Activated CD8-positive, alpha-beta memory T cell treated with anti-CD3 and anti-CD28 coated beads, Interleukin-2, amount 50 U/mL, for 4 hours (primary cell): ENCODE results near the gene FBXL17.

Experiments used
- DNase-seq: peaks from one replicate; pipeline ENCODE4 v3.0.0-alpha.2; 2020

The FBXL17 gene

GRCh38 chr5:107887166-107887943 is 494.5 kb downstream of the FBXL17 start:
- no peak for DNase-seq

GRCh38 chr5:107885601-107886000 is 496.3 kb downstream of the FBXL17 start:
- DNase-seq, result no peak

GRCh38 chr5:107884871-107885270 is 497.0 kb downstream of the FBXL17 start:
- DNase-seq, result no peak

GRCh38 chr5:107878661-107879060 is 503.2 kb downstream of the FBXL17 start:
- DNase-seq, result no peak

GRCh38 chr5:107876906-107877305 is 505.0 kb downstream of the FBXL17 start:
- no peak for DNase-seq

- no peak for DNase-seq
These were observed 505.6 kb downstream of the FBXL17 start for GRCh38 chr5:107876261-107876660.

GRCh38 chr5:107875833-107876232 is 506.1 kb downstream of the FBXL17 start:
- no peak for DNase-seq

GRCh38 chr5:107874795-107875194 is 507.1 kb downstream of the FBXL17 start:
- DNase-seq, result no peak

- DNase-seq, result no peak
These were observed 508.0 kb downstream of the FBXL17 start for GRCh38 chr5:107873877-107874276.

GRCh38 chr5:107871023-107871422 is 510.9 kb downstream of the FBXL17 start:
- DNase-seq, result no peak

GRCh38 chr5:107869438-107870115 is 512.3 kb downstream of the FBXL17 start:
- no peak for DNase-seq

- DNase-seq, result no peak
These were observed 513.1 kb downstream of the FBXL17 start for GRCh38 chr5:107868650-107869409.

- DNase-seq, result no peak
These were observed 514.6 kb downstream of the FBXL17 start for GRCh38 chr5:107867266-107867665.

- DNase-seq, result no peak
These were observed 517.1 kb downstream of the FBXL17 start for GRCh38 chr5:107864793-107865192.

- no peak for DNase-seq
These were observed 518.8 kb downstream of the FBXL17 start for GRCh38 chr5:107863125-107863524.

GRCh38 chr5:107861565-107861964 is 520.3 kb downstream of the FBXL17 start:
- DNase-seq, result no peak

GRCh38 chr5:107860044-107860443 is 521.9 kb downstream of the FBXL17 start:
- DNase-seq, result no peak

GRCh38 chr5:107858788-107859187 is 523.1 kb downstream of the FBXL17 start:
- no peak for DNase-seq

GRCh38 chr5:107858324-107858723 is 523.6 kb downstream of the FBXL17 start:
- DNase-seq, result no peak

GRCh38 chr5:107857785-107858184 is 524.1 kb downstream of the FBXL17 start:
- DNase-seq, result no peak

- DNase-seq, result no peak
These were observed 526.7 kb downstream of the FBXL17 start for GRCh38 chr5:107855171-107855570.

- no peak for DNase-seq
These were observed 528.2 kb downstream of the FBXL17 start for GRCh38 chr5:107853696-107854095.

- no peak for DNase-seq
These were observed 528.9 kb downstream of the FBXL17 start for GRCh38 chr5:107853031-107853430.

GRCh38 chr5:107849118-107849517 is 532.8 kb downstream of the FBXL17 start:
- DNase-seq, result no peak
